Left forelimb (tissue), 1 donor: Measurements from ENCODE around the gene CREBL2.
"Not testable (repeated sequence)": the region's sequence is repeated elsewhere in the genome, so short reads cannot be mapped to it uniquely, and the experiment has no call there.

Experiments used
- DNase-seq: peaks from one replicate; pipeline ENCODE4 v3.0.0-alpha.2; 2018; ENCODE audit warnings: low spot score

Gene CREBL2

GRCh38 chr12:12598864-12599263 lies 12.8 kb upstream of the CREBL2 start:
- no peak for DNase-seq

DNA sequence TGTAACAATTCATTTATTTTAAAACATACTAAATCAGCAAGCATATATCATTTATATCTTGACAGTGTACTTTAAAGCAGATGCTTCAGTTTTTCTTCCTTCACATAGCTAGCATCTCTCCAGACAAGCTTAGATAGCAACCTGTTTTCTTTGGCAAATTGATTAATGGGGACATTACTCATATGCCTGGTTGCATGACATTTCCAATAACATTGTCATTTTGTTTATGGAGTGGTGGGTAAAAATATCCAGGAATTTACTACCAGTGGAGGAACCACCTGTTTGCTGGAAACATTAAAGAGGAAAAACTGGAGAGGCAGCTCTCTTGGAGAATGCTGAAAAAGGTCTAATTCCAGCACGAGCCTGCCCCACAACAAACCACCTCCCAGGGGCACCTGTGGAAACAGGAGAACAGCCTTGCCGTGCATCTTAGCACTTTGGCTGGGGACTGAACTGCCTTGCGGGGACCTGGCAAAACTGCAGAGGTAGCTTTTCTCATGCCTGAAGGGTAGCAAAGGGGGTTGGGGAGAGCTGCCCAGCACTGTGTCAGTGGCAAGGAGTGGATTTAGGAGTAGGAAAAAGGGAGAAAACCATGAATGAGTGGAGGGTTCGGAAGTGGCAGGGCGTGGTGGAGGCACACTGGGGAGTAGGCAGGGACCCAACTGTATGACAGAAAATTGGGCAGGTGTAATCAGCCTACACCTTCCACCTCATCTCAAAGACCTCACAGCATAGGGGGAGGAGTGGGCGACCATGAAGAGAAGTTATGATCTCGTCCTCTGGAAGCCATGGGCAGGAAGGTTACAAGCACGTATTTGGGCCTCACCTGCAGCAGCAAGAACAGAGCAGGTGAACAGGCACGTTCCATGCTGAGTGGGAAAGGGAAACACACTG lies 11.7 kb upstream of the CREBL2 start:
- no peak for DNase-seq

DNA sequence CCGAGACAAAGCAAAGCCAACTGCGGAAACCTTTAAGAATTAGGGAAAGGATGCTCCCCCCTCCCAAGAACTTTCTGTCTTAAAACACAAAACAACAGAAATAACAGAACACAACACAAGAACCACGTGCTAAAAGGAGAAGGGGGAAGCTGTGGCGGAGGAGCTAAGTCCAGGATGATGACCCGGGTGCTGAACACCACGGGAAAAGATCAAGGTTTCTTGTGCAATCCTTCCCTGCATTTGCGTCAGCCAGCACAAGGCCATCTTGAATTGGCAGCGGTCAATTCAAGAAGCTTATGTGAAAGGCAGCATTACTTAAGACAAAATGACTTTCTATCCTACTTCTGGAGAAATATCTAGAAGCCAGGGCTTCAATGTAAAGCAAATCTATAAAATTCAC lies 11.0 kb upstream of the CREBL2 start:
- no peak for DNase-seq

DNA sequence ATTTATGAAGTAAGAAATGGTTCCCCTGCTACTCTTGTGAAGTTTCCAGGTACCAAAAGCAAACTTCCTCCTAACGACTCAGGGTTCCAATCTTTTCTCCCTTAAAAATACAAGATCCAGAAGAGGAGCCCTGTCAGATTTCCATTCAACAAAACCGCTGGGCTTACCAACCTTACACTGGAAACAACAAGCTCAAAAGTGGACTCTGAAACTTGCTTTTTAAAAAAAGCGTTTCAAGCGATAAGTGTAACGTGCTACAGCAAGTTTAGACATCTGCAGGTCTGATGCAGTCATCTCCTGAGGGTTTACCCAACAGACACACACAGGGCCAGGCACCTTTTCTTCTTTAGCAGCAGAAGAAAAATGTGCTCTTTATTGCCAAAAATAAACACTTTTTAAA lies 6.9 kb upstream of the CREBL2 start:
- DNase-seq = no peak

DNA sequence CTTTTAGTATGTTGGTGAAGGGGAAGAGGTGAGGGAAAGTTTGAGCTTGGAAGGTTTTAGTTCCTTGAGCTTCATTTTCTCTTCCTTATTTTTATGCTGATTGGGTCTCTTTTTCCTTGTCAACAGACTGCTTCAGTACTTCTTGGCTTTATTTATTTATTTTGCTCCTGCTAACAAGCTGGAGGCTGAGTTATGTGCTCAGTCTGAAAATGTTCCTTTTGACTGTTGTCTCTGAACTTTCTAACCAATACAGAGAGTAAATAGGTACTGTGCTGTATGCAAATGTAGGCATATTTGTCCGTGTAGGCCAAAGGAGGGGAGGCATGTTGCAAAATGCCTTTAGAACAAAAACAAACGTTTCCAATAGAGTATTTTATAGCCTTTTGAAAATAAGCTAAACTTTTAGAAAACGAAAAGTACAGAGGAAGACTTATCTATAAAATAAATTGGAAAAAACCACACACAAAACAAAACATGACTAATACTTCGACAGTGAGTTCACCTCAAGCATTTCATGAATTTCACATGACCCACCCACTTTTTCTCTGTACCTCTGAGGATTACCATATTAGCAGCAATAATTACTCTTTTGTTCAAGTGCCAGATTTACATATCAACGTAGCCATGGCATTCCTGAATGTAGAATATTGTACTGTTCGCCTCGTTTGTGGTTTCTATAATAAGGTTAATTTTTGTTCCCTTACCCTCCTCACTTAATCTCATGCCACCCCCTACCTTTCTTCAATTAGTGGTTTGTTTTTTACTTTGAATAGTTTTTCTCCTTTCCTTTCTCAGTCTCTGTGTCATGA lies 4.7 kb upstream of the CREBL2 start:
- DNase-seq = no peak

- DNase-seq = no peak
These were observed 3.1 kb upstream of the CREBL2 start for GRCh38 chr12:12608557-12608957.

DNA sequence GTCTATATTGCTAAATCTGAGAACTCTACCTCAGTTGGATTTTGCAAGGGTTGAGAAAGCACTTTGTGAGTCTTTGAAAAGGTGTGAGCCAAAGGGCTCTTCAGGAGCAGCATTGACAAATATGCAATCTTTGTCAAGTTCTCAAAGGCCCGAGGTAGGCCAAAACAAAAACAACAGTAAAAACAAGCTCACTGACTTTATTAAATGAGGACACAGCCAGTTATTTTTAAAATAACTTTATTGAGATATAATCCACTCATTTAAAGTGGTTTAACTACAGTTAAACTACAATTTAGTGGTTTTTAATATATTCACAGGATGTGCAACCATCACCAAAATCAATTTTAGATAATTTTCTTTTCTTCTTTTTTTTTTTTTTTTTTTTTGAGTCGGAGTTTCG lies 2.0 kb upstream of the CREBL2 start:
- DNase-seq = no peak

- no peak for DNase-seq
These were observed 965 bp upstream of the CREBL2 start for GRCh38 chr12:12610711-12611110.

DNA sequence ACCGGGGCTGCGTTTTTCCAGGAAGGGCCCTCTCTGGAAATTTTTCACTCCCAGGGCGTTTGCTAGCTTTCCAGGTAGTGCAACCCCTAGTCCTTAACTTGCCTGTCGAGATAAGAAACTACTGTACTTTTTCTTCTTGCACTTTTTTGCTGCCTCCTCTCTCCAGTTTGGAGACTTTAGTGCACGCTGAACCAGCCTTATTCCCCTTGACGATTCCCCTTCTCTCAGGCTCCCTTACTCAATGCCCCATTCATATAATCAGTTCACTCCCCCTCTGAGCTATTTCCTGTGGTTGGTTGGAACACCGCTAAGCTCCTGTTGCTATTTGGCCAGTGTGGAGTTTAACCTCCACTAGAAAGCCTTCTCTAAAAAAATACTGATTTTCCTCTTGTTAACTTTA lies 682 bp downstream of the CREBL2 start:
- DNase-seq = no peak

DNA sequence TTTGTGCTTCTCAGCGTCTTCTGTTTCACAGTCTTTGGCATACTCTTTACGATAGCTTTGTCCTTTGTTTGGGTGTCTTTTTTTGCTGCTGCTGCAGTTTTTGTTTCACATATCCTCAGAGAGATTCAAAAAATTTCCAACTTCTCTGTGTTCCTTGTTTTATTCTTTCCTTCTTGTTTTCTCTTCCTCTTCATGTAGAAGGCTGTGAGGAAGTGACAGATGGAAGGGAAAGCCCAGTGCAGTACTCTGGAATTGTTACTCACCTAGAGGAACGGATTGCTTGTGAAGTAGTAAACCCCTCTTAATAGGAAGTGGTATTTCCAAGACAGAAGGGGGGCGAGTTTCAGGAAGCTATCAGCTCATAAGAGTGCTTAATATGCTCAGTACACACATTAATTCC lies 1.7 kb downstream of the CREBL2 start:
- DNase-seq = no peak

- no peak for DNase-seq
These were observed 2.7 kb downstream of the CREBL2 start for GRCh38 chr12:12614342-12614741.

GRCh38 chr12:12616512-12617310 lies 5.0 kb downstream of the CREBL2 start:
- no peak for DNase-seq

DNA sequence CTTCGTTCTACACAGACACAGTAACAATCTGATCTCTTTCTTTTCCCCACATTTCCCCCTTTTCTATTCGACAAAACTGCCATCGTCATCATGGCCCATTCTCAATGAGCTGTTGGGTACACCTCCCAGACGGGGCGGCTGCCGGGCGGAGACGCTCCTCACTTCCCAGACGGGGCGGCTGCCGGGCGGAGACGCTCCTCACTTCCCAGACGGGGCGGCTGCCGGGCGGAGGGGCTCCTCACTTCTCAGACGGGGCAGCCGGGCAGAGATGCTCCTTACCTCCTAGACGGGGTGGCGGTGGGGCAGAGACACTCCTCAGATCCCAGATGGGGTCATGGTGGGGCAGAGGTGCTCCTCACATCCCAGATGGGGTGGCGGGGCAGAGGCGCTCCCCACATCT lies 6.4 kb downstream of the CREBL2 start:
- DNase-seq = not testable (repeated sequence)

DNA sequence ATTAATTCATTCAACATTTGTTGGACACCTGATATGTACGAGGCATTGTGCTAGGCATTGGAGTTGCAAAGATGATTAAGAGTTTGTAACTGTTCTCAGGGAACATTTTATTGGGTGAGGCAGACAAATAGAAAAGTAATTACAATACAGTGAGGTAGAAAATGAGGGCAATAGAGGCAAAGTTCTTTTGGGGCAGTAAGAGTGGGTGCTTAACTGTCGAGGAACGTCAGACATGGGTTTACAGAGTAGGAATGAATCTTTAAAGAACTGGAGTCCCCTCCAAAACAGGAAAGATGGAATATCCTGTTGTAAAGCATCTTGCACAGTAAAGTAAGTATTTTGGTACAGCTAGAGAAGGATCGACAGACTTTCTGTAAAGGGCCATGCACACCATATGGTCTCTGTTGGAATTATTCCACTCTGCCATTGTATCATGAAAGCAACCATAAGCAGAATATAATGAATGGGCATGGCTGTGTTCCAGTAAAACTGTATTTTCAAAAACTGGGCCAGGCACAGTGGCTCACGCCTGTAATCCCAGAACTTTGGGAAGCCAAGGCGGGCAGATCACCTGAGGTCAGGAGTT lies 9.1 kb downstream of the CREBL2 start:
- DNase-seq = no peak

DNA sequence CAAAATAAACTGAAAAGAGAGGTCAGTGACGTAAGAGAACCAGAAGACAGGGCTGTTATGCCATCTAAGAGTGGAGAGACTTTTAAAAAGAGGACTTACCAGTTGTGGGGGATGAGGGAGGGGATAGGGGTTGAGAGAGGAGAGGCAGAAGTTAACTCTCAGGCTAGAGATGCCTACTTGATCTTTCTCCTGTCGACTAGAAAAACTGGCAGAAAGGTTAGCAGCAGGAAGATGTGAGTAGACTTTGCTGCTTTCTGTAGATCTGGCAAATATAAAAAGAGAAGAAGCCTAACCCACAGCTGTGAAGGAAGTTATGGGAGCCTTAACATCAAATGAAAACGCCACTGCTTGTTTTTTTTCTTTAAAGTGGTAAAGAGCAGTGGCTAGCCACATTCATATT lies 10.7 kb downstream of the CREBL2 start:
- no peak for DNase-seq

DNA sequence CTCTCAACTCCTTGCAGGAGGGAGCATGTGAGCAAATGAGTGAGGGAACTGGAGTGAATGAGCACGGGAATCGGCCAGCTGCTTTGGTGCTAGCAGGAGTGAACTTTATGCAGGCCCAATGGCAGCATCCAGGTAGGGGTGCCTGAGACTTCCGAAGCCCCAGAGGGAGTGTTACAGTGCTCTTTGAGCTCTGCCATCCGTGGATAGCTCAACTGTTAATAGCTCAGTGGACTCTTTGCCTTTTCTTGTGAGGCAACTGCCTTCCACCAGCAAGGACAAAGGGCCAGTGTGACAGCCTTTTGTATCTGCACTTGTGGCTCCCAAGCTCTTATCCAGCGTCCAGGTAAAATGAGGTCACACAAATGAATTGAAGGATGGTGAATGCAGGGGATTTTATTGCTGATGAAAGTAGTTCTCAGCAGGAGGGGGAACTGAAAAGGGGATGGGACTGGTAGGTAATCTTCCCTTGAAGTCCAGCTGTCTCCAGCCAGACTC lies 12.9 kb downstream of the CREBL2 start:
- no peak for DNase-seq

DNA sequence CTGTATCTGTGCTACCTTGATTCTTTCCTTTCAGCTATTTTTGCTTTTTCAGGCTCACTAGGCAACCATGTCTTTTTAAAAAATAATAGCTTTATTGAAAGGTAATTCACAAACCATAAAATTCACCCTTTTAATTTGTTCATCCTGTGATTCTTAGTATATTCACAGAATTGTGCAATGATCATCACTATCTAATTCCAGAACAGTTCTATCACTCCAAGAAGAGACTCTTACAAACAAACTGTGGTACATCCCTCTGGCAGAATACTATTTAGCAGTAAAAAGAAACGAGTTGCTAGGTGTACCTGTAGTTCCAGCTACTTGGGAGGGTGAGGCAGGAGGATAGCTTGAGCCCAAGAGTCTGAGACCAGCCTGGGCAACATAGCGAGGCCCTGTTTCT lies 14.8 kb downstream of the CREBL2 start:
- DNase-seq = no peak

GRCh38 chr12:12627308-12627827 lies 15.7 kb downstream of the CREBL2 start:
- DNase-seq = no peak

DNA sequence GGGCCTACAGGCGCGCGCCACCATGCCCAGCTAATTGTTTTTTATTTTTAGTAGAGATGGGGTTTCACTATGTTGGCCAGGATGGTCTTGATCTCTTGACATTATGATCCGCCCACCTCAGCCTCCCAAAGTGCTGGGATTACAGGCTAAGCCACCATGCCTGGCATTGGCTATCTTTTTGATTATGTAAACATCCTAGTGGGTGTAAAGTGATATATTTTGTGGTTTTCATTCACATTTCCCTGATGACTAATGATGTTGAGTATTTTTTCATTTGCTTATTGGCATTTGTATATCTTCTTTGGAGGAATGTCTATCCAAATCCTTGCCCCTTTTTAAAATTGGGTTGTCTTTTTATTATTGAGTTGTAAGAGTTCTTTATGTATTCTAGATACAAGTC lies 16.3 kb downstream of the CREBL2 start:
- no peak for DNase-seq

DNA sequence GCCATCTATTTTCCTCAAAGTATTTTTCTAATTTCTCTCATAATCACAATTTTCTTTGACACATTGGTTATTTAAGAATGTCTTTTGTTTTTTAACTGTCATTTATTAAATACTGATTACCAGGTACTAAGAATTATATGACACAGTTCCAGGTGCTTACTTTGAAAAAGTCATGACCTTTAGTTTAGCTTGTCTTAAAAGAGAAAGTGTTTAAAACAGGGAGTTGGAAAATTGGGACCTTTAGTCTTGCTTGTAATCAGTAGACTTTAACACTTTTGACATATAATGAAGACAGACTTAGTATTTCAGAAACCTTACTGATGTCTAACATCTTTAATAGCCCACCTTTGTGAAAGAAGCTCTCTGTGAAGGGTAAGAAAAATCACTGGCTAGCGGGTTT lies 19.2 kb downstream of the CREBL2 start:
- no peak for DNase-seq

- DNase-seq = no peak
These were observed 24.0 kb downstream of the CREBL2 start for GRCh38 chr12:12635651-12636050.

DNA sequence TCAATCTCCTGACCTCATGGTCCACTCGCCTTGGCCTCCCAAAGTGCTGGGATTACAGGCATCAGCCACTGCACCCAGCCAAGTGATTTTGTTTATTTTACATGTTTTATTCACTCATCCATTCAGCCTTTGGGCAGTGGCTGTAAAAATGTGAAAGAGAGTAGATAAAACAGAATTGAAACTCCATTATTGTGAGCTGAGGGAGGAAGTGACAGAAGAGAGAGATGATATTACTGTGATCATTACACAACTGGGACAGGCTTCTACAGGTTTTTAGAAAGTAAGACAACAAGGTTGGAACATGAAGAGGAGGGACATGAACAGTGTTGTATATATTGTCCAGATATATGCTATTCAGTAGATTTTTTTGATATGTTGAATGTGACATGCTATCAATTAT lies 25.0 kb downstream of the CREBL2 start:
- DNase-seq = no peak
